ENCODE measurements around the gene PPP1CC. TPM values are rescaled to one million over a fixed set of nuclear protein-coding genes. Genes with fewer than 3 reads are reported as not detected.
A peak's percentile ranks its signal among the peaks of the same experiment; 100 is the strongest.

The PPP1CC gene
- total and polyA plus RNA-seq, 7 donors, result 107 to 272 (median 153) TPM

- intact Hi-C loops (cut with DNase I), result no loop called here
- H3K36me3 ChIP-seq, result no peaks in the 10 kb centered on the region
- TF ChIP-seq CTCF (IDR thresholded peaks at IDR 0.05) (no peak), POLR2AphosphoS5 (IDR thresholded peaks at IDR 0.05) (no peak), POLR2A (IDR thresholded peaks at IDR 0.05) (no peak), EP300 (IDR thresholded peaks at IDR 0.05) (no peak)
- DNase-seq, result no peak
- H3K4me1 ChIP-seq, result no peaks in the 10 kb centered on the region
- H3K27ac ChIP-seq, result no peak overlapping the region
- H3K27me3 ChIP-seq, result no peaks in the 10 kb centered on the region
- H3K9me3 ChIP-seq, result no peaks in the 10 kb centered on the region
- WGBS, 2 donors, result 90 to 93% methylated on average over 4 of the region's 4 CpGs
- no peak overlapping the region for H3K4me3 ChIP-seq
Measured at GRCh38 chr12:110760204-110760609, 17.5 kb upstream of the PPP1CC start.

- TF ChIP-seq CTCF (IDR thresholded peaks at IDR 0.05) (no peak), POLR2AphosphoS5 (IDR thresholded peaks at IDR 0.05) (no peak), POLR2A (IDR thresholded peaks at IDR 0.05) (no peak), EP300 (IDR thresholded peaks at IDR 0.05) (no peak)
- Histone ChIP-seq H3K9me3 (no peaks in the 10 kb centered on the region), H3K27me3 (no peaks in the 10 kb centered on the region), H3K4me1 (no peaks in the 10 kb centered on the region), H3K27ac (no peak overlapping the region), H3K36me3 (no peaks in the 10 kb centered on the region), H3K4me3 (no peak overlapping the region)
- intact Hi-C loops (cut with DNase I), result no loop called here
- WGBS, 2 donors, result 38 to 81% methylated on average over 6 of the region's 6 CpGs
- no peak for DNase-seq
Measured at GRCh38 chr12:110758922-110759321, 16.2 kb upstream of the PPP1CC start.

- Histone ChIP-seq H3K4me1 (no peaks in the 10 kb centered on the region), H3K4me3 (no peak overlapping the region), H3K36me3 (no peaks in the 10 kb centered on the region), H3K27ac (no peak overlapping the region), H3K9me3 (no peaks in the 10 kb centered on the region), H3K27me3 (no peaks in the 10 kb centered on the region)
- intact Hi-C loops (cut with DNase I), result no loop called here
- DNase-seq, result no peak
- no peak for TF ChIP-seq CTCF (IDR thresholded peaks at IDR 0.05)
- no peak for TF ChIP-seq EP300 (IDR thresholded peaks at IDR 0.05)
- TF ChIP-seq POLR2AphosphoS5 (IDR thresholded peaks at IDR 0.05), result no peak
- TF ChIP-seq POLR2A (IDR thresholded peaks at IDR 0.05), result no peak
- 90 to 94% methylated on average over 1 of the region's 1 CpG for WGBS, 2 donors
Measured at GRCh38 chr12:110756611-110757010, 13.9 kb upstream of the PPP1CC start.

GRCh38 chr12:110754101-110754793 is 11.6 kb upstream of the PPP1CC start:
- Histone ChIP-seq H3K4me3 (no peak overlapping the region), H3K36me3 (no peaks in the 10 kb centered on the region), H3K27ac (no peak overlapping the region), H3K27me3 (no peaks in the 10 kb centered on the region), H3K4me1 (no peaks in the 10 kb centered on the region), H3K9me3 (no peaks in the 10 kb centered on the region)
- TF ChIP-seq EP300 (IDR thresholded peaks at IDR 0.05) (no peak), POLR2A (IDR thresholded peaks at IDR 0.05) (no peak)
- intact Hi-C loops (cut with DNase I), result no loop called here
- 81 to 83% methylated on average over 3 of the region's 3 CpGs for WGBS, 2 donors
- DNase-seq, result peak; percentile 72

- no peaks in the 10 kb centered on the region for H3K4me1 ChIP-seq
- H3K4me3 ChIP-seq, result no peak overlapping the region
- intact Hi-C loops (cut with DNase I), result no loop called here
- DNase-seq, result peak; percentile 69
- TF ChIP-seq POLR2A (IDR thresholded peaks at IDR 0.05) (no peak), POLR2AphosphoS5 (IDR thresholded peaks at IDR 0.05) (peak in 1 of 4 donors; percentile 38), CTCF (IDR thresholded peaks at IDR 0.05) (no peak), EP300 (IDR thresholded peaks at IDR 0.05) (no peak)
- peak overlapping the region; percentile 18 to 62 (median 38) for H3K27ac ChIP-seq
- WGBS, 2 donors, result 82 to 86% methylated on average over 13 of the region's 13 CpGs
- no peaks in the 10 kb centered on the region for H3K36me3 ChIP-seq
- H3K27me3 ChIP-seq, result no peaks in the 10 kb centered on the region
- no peaks in the 10 kb centered on the region for H3K9me3 ChIP-seq
Measured at GRCh38 chr12:110750784-110751461, 8.2 kb upstream of the PPP1CC start.
